Neural progenitor cell (in vitro differentiated cells): ENCODE measurements around the gene SDHA.
"Not testable (repeated sequence)": the region's sequence is repeated elsewhere in the genome, so short reads cannot be mapped to it uniquely, and the experiment has no call there.

Source experiments
- CTCF ChIP-seq: fragments of 200-600 bp; sonication (generic); IDR thresholded peaks from 2 replicates; pipeline ENCODE4 v1.5.1; 2017; ENCODE audit warnings: antibody characterized with exemption, mild to moderate bottlenecking
- EZH2 ChIP-seq: fragments of 200-600 bp; sonication (generic); IDR thresholded peaks from 2 replicates; pipeline ENCODE4 v1.6.1; 2017; ENCODE audit warnings: antibody characterized with exemption, mild to moderate bottlenecking, moderate library complexity

- not testable (repeated sequence) for TF ChIP-seq CTCF, EZH2
Measured at GRCh38 chr5:245717-246116, 27.6 kb downstream of the SDHA start.
